ENCODE results near the gene EEF1AKMT3.

DNA sequence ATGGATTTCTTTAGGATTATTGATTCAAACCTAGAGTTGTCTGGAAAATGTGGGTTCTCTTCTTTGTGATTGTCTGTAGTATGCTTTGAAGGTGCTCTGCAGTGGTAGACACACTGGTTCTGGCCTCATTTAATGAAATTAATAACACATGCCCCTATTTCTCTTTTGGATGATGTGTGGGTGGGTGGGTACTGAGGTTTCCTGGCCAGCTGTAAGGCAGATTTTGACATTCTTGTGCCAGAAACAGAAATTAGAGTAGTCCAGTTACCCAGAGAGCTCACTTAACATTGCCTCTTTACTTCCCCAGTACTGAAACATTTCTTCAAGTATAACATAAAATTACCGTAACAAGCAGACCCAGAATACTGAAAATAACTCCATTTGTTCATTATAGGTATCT, 24.6 kb downstream of the EEF1AKMT3 start:
- TF ChIP-seq DPF2 (IDR thresholded peaks at IDR 0.05) = no peak
- TF ChIP-seq, protein P1, sequence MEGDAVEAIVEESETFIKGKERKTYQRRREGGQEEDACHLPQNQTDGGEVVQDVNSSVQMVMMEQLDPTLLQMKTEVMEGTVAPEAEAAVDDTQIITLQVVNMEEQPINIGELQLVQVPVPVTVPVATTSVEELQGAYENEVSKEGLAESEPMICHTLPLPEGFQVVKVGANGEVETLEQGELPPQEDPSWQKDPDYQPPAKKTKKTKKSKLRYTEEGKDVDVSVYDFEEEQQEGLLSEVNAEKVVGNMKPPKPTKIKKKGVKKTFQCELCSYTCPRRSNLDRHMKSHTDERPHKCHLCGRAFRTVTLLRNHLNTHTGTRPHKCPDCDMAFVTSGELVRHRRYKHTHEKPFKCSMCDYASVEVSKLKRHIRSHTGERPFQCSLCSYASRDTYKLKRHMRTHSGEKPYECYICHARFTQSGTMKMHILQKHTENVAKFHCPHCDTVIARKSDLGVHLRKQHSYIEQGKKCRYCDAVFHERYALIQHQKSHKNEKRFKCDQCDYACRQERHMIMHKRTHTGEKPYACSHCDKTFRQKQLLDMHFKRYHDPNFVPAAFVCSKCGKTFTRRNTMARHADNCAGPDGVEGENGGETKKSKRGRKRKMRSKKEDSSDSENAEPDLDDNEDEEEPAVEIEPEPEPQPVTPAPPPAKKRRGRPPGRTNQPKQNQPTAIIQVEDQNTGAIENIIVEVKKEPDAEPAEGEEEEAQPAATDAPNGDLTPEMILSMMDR (IDR thresholded peaks at IDR 0.05 in 2 of 3, conservative IDR thresholded peaks at IDR 0.05 in 1 of 3; ENCODE audit: insufficient read depth in 2 of 3, low read depth in 1 of 3, low read length in 3 of 3) = no peak
- TF ChIP-seq CREM (IDR thresholded peaks at IDR 0.05; ENCODE audit: low read depth) = no peak
- no peak for TF ChIP-seq RCOR1 (IDR thresholded peaks at IDR 0.05; ENCODE audit: borderline replicate concordance in 1 of 2, low read depth in 2 of 2, low read length in 2 of 2)
- no peak for TF ChIP-seq IRF2 (CRISPR knock-in tag; IDR thresholded peaks at IDR 0.05)
- TF ChIP-seq, protein P2, sequence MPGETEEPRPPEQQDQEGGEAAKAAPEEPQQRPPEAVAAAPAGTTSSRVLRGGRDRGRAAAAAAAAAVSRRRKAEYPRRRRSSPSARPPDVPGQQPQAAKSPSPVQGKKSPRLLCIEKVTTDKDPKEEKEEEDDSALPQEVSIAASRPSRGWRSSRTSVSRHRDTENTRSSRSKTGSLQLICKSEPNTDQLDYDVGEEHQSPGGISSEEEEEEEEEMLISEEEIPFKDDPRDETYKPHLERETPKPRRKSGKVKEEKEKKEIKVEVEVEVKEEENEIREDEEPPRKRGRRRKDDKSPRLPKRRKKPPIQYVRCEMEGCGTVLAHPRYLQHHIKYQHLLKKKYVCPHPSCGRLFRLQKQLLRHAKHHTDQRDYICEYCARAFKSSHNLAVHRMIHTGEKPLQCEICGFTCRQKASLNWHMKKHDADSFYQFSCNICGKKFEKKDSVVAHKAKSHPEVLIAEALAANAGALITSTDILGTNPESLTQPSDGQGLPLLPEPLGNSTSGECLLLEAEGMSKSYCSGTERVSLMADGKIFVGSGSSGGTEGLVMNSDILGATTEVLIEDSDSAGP (CRISPR knock-in tag; IDR thresholded peaks at IDR 0.05) = no peak
- no peak for TF ChIP-seq RBM17 (IDR thresholded peaks at IDR 0.05; ENCODE audit: borderline replicate concordance, low read depth, low read length)
- TF ChIP-seq ZBTB7A (IDR thresholded peaks at IDR 0.05; ENCODE audit: borderline replicate concordance, control insufficient read depth, low read depth, low read length) = no peak

All from K562 (cell line).